ENCODE results near the gene ITFG2. TPM values are rescaled to one million over a fixed set of nuclear protein-coding genes. Genes with fewer than 3 reads are reported as not detected.

The ITFG2 gene
- total RNA-seq, 1 experiment from 2014 or later = 41.3 TPM

DNA sequence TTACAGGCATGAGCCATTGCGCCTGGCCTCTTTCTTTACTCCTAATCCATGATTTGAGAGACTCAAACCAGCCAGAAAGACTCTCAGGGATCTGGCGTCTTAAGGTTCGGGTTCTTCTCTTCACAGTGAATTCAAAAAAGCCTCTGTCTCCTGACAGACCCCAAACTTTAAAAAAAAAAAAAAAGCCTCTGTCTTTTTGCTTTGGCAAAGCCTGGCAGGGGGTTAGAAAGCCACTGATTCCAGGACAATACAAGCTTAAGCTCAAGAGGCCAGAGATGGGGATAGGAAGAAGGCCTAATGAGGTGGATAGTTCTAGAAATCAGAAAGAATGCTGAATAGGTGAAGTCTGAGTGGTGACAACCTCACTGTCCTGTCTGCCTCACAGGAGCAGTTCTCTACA, 13.6 kb downstream of the ITFG2 start:
- no peaks in the 10 kb centered on the region for H3K9me3 ChIP-seq (ENCODE audit: insufficient read depth, low read depth)
- DNase-seq = no peak
- H3K4me2 ChIP-seq = no peak overlapping the region
- no TSS peak for BruUV-seq (replicated peaks)
- intact Hi-C loops (cut with micrococcal nuclease; ENCODE audit: unreplicated experiment) = no loop called here
- H3K36me3 ChIP-seq (ENCODE audit: low read depth) = no peaks in the 10 kb centered on the region
- no peak overlapping the region for H3K27ac ChIP-seq
- no peaks in the 10 kb centered on the region; the same call in 1 of the 2 replicates for H4K20me1 ChIP-seq (ENCODE audit: insufficient read depth)
- H3K4me1 ChIP-seq (replicated peaks; ENCODE audit: insufficient read depth) = no peaks in the 10 kb centered on the region
- H3K4me3 ChIP-seq = no peak overlapping the region
- no peaks in the 10 kb centered on the region for H3K79me2 ChIP-seq (ENCODE audit: low read depth)
- H3F3A ChIP-seq (ENCODE audit: insufficient read depth, low read depth) = no peaks in the 10 kb centered on the region
- ChIA-PET CTCF (interaction anchor here (0.5 kb wide), 1 partner anchor 185 kb away, joined by 3 read pairs; no protein-coding TSS in a partner anchor), POLR2A (ENCODE audit: unreplicated experiment) (no interaction called here)
- no peaks in the 10 kb centered on the region for H3K27me3 ChIP-seq (ENCODE audit: insufficient read depth, low read depth)
- no peak for TF ChIP-seq EZH2 (IDR thresholded peaks at IDR 0.05; ENCODE audit: low read depth)
- TF ChIP-seq, protein P1, sequence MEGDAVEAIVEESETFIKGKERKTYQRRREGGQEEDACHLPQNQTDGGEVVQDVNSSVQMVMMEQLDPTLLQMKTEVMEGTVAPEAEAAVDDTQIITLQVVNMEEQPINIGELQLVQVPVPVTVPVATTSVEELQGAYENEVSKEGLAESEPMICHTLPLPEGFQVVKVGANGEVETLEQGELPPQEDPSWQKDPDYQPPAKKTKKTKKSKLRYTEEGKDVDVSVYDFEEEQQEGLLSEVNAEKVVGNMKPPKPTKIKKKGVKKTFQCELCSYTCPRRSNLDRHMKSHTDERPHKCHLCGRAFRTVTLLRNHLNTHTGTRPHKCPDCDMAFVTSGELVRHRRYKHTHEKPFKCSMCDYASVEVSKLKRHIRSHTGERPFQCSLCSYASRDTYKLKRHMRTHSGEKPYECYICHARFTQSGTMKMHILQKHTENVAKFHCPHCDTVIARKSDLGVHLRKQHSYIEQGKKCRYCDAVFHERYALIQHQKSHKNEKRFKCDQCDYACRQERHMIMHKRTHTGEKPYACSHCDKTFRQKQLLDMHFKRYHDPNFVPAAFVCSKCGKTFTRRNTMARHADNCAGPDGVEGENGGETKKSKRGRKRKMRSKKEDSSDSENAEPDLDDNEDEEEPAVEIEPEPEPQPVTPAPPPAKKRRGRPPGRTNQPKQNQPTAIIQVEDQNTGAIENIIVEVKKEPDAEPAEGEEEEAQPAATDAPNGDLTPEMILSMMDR (conservative IDR thresholded peaks at IDR 0.05) = no peak
- H3K9me2 ChIP-seq (ENCODE audit: insufficient read depth) = no peaks in the 10 kb centered on the region
- no peak overlapping the region for H2AFZ ChIP-seq

DNA sequence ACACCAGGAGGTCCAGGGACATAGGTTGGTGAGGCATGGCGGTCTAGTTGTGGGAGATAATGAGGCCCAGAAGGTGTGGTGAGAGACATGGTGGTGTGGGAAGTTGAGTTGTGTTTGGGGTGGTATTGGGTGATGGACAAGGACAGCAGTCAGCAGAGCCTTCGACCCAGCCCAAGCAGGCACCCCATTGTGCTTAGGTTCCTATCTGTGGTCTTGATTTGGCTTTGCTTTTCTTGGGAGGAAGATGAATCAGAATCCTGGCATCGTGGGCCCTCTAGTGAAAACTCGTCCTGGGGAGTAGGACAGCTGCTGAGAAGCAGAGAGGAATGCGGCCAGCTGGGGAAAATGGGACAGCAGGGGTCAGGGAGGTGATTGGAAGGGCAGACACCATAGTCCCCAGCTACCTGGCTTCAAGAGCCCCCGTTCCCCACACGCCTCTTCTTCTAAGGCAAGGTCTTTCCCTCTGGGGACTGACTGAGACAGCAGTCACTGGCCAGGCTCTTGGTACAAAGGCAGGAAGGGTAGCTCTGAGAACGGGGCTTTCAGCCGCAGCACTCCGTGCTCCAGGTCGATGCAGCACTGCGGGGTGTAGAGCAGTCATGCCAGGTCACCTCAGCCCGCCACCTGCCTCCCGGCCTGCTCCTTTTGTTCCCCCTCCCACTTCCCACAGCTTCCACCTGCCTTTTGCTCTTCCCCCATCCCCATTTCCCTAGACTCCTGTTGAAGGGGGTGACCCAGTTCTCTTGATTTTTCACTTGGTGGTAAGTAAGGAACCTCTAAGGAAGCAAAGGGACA, 14.4 kb downstream of the ITFG2 start:
- intact Hi-C loops (cut with micrococcal nuclease; ENCODE audit: unreplicated experiment) = no loop called here
- Histone ChIP-seq H3F3A (ENCODE audit: insufficient read depth, low read depth) (no peaks in the 10 kb centered on the region), H2AFZ (no peak overlapping the region), H3K9me3 (ENCODE audit: insufficient read depth, low read depth) (no peaks in the 10 kb centered on the region), H3K79me2 (ENCODE audit: low read depth) (no peaks in the 10 kb centered on the region), H3K27me3 (ENCODE audit: insufficient read depth, low read depth) (no peaks in the 10 kb centered on the region), H3K4me2 (no peak overlapping the region), H4K20me1 (ENCODE audit: insufficient read depth) (no peaks in the 10 kb centered on the region; the same call in 1 of the 2 replicates), H3K4me1 (replicated peaks; ENCODE audit: insufficient read depth) (no peaks in the 10 kb centered on the region), H3K27ac (no peak overlapping the region), H3K9me2 (ENCODE audit: insufficient read depth) (no peaks in the 10 kb centered on the region), H3K4me3 (no peak overlapping the region), H3K36me3 (ENCODE audit: low read depth) (no peaks in the 10 kb centered on the region)
- no peak for DNase-seq
- ChIA-PET POLR2A (ENCODE audit: unreplicated experiment) (no interaction called here), CTCF (interaction anchor here (0.5 kb wide), 1 partner anchor 184 kb away, joined by 3 read pairs; no protein-coding TSS in a partner anchor)
- no peak for TF ChIP-seq EZH2 (IDR thresholded peaks at IDR 0.05; ENCODE audit: low read depth)
- TF ChIP-seq, protein P1 (conservative IDR thresholded peaks at IDR 0.05) = no peak
- no TSS peak for BruUV-seq (replicated peaks)

DNA sequence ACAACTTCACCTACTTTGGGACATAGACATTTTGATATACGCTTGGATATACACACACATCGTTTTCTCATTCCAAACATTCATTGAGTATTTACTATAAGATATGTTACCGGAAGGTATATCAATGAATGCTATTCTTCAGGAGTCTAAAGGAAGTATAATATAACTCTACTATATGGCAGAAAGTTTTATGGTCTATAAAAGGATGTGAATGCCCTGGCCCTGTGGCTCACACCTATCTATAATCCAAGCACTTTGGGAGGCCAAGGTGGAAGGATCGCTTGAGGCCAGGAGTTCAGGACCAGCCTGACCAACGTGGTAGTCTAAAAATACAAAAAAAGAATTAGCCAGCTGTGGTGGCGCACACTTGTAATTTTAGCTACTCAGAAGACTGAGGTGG, 16.8 kb downstream of the ITFG2 start:
- Histone ChIP-seq H3K4me3 (no peak overlapping the region), H3K9me3 (ENCODE audit: insufficient read depth, low read depth) (no peaks in the 10 kb centered on the region), H3K4me2 (no peak overlapping the region), H4K20me1 (ENCODE audit: insufficient read depth) (no peaks in the 10 kb centered on the region), H3K4me1 (replicated peaks; ENCODE audit: insufficient read depth) (no peaks in the 10 kb centered on the region), H3K27ac (no peak overlapping the region), H3F3A (ENCODE audit: insufficient read depth, low read depth) (no peaks in the 10 kb centered on the region), H3K27me3 (ENCODE audit: insufficient read depth, low read depth) (no peaks in the 10 kb centered on the region), H2AFZ (no peak overlapping the region), H3K9me2 (ENCODE audit: insufficient read depth) (no peaks in the 10 kb centered on the region), H3K36me3 (ENCODE audit: low read depth) (no peaks in the 10 kb centered on the region), H3K79me2 (ENCODE audit: low read depth) (no peaks in the 10 kb centered on the region)
- ChIA-PET CTCF (no interaction called here), POLR2A (ENCODE audit: unreplicated experiment) (no interaction called here)
- no peak for DNase-seq
- TF ChIP-seq EZH2 (IDR thresholded peaks at IDR 0.05; ENCODE audit: low read depth) = no peak
- TF ChIP-seq, protein P1 (conservative IDR thresholded peaks at IDR 0.05) = no peak
- BruUV-seq (replicated peaks) = no TSS peak
- intact Hi-C loops (cut with micrococcal nuclease; ENCODE audit: unreplicated experiment) = no loop called here
